SK-N-SH treated with all-trans-retinoic acid at 6 μM for 48 hours (cell line): ENCODE measurements around the gene ADCK1.

Experiments
- ATAC-seq: fragments of 200-7000 bp; cut with Tn5 transposase; 3 replicates; pipeline ENCODE4 v1.9.1; 2020; ENCODE audit warnings: mild to moderate bottlenecking, moderate library complexity
- ARNTL ChIP-seq: fragments of 450-650 bp; formaldehyde crosslinking; IDR thresholded peaks from 2 replicates; pipeline ENCODE4 v1.5.0; 2020; ENCODE audit warnings: low read depth, mild to moderate bottlenecking, moderate library complexity, borderline replicate concordance
- CREB5 ChIP-seq: fragments of 250-450 bp; sonication (Bioruptor Pico); IDR thresholded peaks from 2 replicates; pipeline ENCODE4 v1.5.1; 2020; ENCODE audit warnings: low read depth, mild to moderate bottlenecking, moderate library complexity
- CSDC2 ChIP-seq: fragments of 250-450 bp; sonication (Bioruptor Pico); IDR thresholded peaks from 2 replicates; pipeline ENCODE4 v1.5.0; 2020; ENCODE audit warnings: mild to moderate bottlenecking, moderate library complexity
- ESRRG ChIP-seq: fragments of 250-450 bp; sonication (Bioruptor Pico); IDR thresholded peaks from 2 replicates; pipeline ENCODE4 v1.6.1; 2021; ENCODE audit warnings: mild to moderate bottlenecking
- GLIS3 ChIP-seq: fragments of 250-450 bp; sonication (Bioruptor Pico); IDR thresholded peaks from 2 replicates; pipeline ENCODE4 v1.5.0; 2020; ENCODE audit warnings: mild to moderate bottlenecking, moderate library complexity
- ISL1 ChIP-seq: fragments of 250-450 bp; sonication (Bioruptor Pico); IDR thresholded peaks from 2 replicates; pipeline ENCODE4 v2.1.2; 2022; ENCODE audit warnings: mild to moderate bottlenecking, moderate library complexity
- OSR1 ChIP-seq: fragments of 250-450 bp; sonication (Bioruptor Pico); IDR thresholded peaks from 2 replicates; pipeline ENCODE4 v1.8.0; 2022; ENCODE audit warnings: moderate library complexity, mild to moderate bottlenecking, inconsistent platforms
- PATZ1 ChIP-seq: fragments of 250-450 bp; sonication (Bioruptor Pico); IDR thresholded peaks from 2 replicates; pipeline ENCODE4 v1.8.0; 2020; ENCODE audit warnings: mild to moderate bottlenecking, moderate library complexity, borderline replicate concordance
- POU6F1 ChIP-seq: fragments of 250-450 bp; sonication (Bioruptor Pico); IDR thresholded peaks from 2 replicates; pipeline ENCODE4 v1.8.0; 2021; ENCODE audit warnings: low read depth, mild to moderate bottlenecking, moderate library complexity, borderline replicate concordance
- PPARA ChIP-seq: fragments of 250-450 bp; sonication (Bioruptor Pico); IDR thresholded peaks from 2 replicates; pipeline ENCODE4 v1.5.0; 2020; ENCODE audit warnings: mild to moderate bottlenecking, borderline replicate concordance
- RARB ChIP-seq: fragments of 250-450 bp; sonication (Bioruptor Pico); IDR thresholded peaks from 2 replicates; pipeline ENCODE4 v1.8.0; 2021; ENCODE audit warnings: mild to moderate bottlenecking, moderate library complexity
- SNAI2 ChIP-seq: fragments of 250-450 bp; sonication (Bioruptor Pico); IDR thresholded peaks from 2 replicates; pipeline ENCODE4 v1.5.0; 2020; ENCODE audit warnings: mild to moderate bottlenecking, moderate library complexity
- TOX ChIP-seq: fragments of 250-450 bp; sonication (Bioruptor Pico); IDR thresholded peaks from 2 replicates; pipeline ENCODE4 v1.8.0; 2021; ENCODE audit warnings: mild to moderate bottlenecking, moderate library complexity, borderline replicate concordance
- TSHZ2 ChIP-seq: fragments of 250-450 bp; sonication (Bioruptor Pico); IDR thresholded peaks from 2 replicates; pipeline ENCODE4 v1.5.0; 2020; ENCODE audit warnings: mild to moderate bottlenecking, moderate library complexity
- ZFP3 ChIP-seq: fragments of 250-450 bp; sonication (Bioruptor Pico); IDR thresholded peaks from 2 replicates; pipeline ENCODE4 v1.5.0; 2020; ENCODE audit warnings: mild to moderate bottlenecking, moderate library complexity
- ZFP30 ChIP-seq: fragments of 450-650 bp; formaldehyde crosslinking; IDR thresholded peaks from 2 replicates; pipeline ENCODE4 v1.5.0; 2022; ENCODE audit warnings: mild to moderate bottlenecking, moderate library complexity
- ZNF565 ChIP-seq: fragments of 450-650 bp; formaldehyde crosslinking; conservative IDR thresholded peaks from 2 replicates; pipeline ENCODE4 v1.5.0; 2020; ENCODE audit warnings: low read depth, mild to moderate bottlenecking, moderate library complexity
- ZNF70 ChIP-seq: fragments of 450-650 bp; formaldehyde crosslinking; IDR thresholded peaks from 2 replicates; pipeline ENCODE4 v1.5.0; 2020; ENCODE audit warnings: mild to moderate bottlenecking, moderate library complexity
- ZNF8 ChIP-seq: fragments of 450-650 bp; formaldehyde crosslinking; IDR thresholded peaks from 2 replicates; pipeline ENCODE4 v1.5.0; 2020; ENCODE audit warnings: mild to moderate bottlenecking, moderate library complexity

Gene ADCK1

GRCh38 chr14:77866932-77867331 is 67.0 kb downstream of the ADCK1 start:
- no peak for ATAC-seq
- TF ChIP-seq ZNF565: no peak
- TF ChIP-seq PATZ1 (CRISPR knock-in tag): no peak
- TF ChIP-seq ZNF70 (CRISPR knock-in tag): no peak
- TF ChIP-seq ZNF8 (CRISPR knock-in tag): no peak
- TF ChIP-seq TSHZ2 (CRISPR knock-in tag): no peak
- no peak for TF ChIP-seq GLIS3 (CRISPR knock-in tag)
- no peak for TF ChIP-seq POU6F1 (CRISPR knock-in tag)
- TF ChIP-seq ESRRG: no peak
- TF ChIP-seq, all 23 proteins: peak for 0

DNA sequence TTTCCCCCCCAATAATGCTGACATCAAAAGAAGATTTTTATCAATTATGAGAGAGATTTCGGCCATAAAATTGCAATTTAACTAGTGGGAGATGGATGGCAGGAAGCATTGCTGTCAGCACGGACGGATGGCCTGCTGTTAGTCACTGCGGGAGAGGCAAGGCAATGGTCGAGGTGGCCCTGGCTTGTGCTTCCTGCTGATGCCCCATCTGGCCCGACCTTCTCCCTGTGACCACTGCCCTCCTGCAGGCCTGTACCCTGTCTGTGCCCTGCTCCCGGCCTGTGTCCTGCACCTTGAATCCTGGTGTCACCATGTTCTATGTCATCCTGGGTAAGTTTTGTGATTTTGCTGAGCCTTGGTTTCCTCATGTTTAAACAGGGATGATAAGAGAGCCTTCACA is 67.6 kb downstream of the ADCK1 start:
- no peak for TF ChIP-seq ZFP3 (CRISPR knock-in tag)
- TF ChIP-seq RARB: no peak
- no peak for TF ChIP-seq ISL1 (CRISPR knock-in tag)
- TF ChIP-seq CREB5 (CRISPR knock-in tag): no peak
- no peak for TF ChIP-seq TOX
- TF ChIP-seq CSDC2: no peak
- no peak for TF ChIP-seq OSR1 (CRISPR knock-in tag)
- no peak for TF ChIP-seq PATZ1 (CRISPR knock-in tag)
- TF ChIP-seq SNAI2 (CRISPR knock-in tag): no peak
- TF ChIP-seq POU6F1 (CRISPR knock-in tag): no peak
- TF ChIP-seq TSHZ2 (CRISPR knock-in tag): no peak
- no peak for TF ChIP-seq PPARA (CRISPR knock-in tag)
- no peak for TF ChIP-seq ARNTL (CRISPR knock-in tag)
- no peak for TF ChIP-seq ZFP30

More for the DNA sequence above, 67.6 kb downstream of the ADCK1 start:
- no peak for ATAC-seq
